ENCODE measurements around the gene EPHB2. TPM values are rescaled to one million over a fixed set of nuclear protein-coding genes. Genes with fewer than 3 reads are reported as not detected.

The EPHB2 gene
- total RNA-seq, 1 donor from 2014 or later = 14.6 TPM

- DNase-seq (ENCODE audit: low spot score) = no peak
Measured at GRCh38 chr1:22857661-22858060, 147.0 kb downstream of the EPHB2 start.

GRCh38 chr1:22860414-22860800 is 149.8 kb downstream of the EPHB2 start:
- no peak for DNase-seq (ENCODE audit: low spot score)

- no peak for DNase-seq (ENCODE audit: low spot score)
Measured at GRCh38 chr1:22860883-22861385, 150.3 kb downstream of the EPHB2 start.

- DNase-seq (ENCODE audit: low spot score) = no peak
Measured at GRCh38 chr1:22861764-22862440, 151.3 kb downstream of the EPHB2 start.

- DNase-seq (ENCODE audit: low spot score) = no peak
Measured at GRCh38 chr1:22862752-22863151, 152.1 kb downstream of the EPHB2 start.

GRCh38 chr1:22863766-22864165 is 153.1 kb downstream of the EPHB2 start:
- DNase-seq (ENCODE audit: low spot score) = no peak

- no peak for DNase-seq (ENCODE audit: low spot score)
Measured at GRCh38 chr1:22864886-22865285, 154.2 kb downstream of the EPHB2 start.

GRCh38 chr1:22865736-22866135 is 155.1 kb downstream of the EPHB2 start:
- DNase-seq (ENCODE audit: low spot score) = no peak

- DNase-seq (ENCODE audit: low spot score) = no peak
Measured at GRCh38 chr1:22866868-22867267, 156.2 kb downstream of the EPHB2 start.

- DNase-seq (ENCODE audit: low spot score) = no peak
Measured at GRCh38 chr1:22868331-22868730, 157.7 kb downstream of the EPHB2 start.

- DNase-seq (ENCODE audit: low spot score) = no peak
Measured at GRCh38 chr1:22869325-22869724, 158.7 kb downstream of the EPHB2 start.

- DNase-seq (ENCODE audit: low spot score) = no peak
Measured at GRCh38 chr1:22870201-22870871, 159.7 kb downstream of the EPHB2 start.

GRCh38 chr1:22872981-22873664 is 162.5 kb downstream of the EPHB2 start:
- DNase-seq (ENCODE audit: low spot score) = peak; percentile 64

GRCh38 chr1:22874785-22875184 is 164.1 kb downstream of the EPHB2 start:
- DNase-seq (ENCODE audit: low spot score) = no peak

GRCh38 chr1:22875241-22875640 is 164.6 kb downstream of the EPHB2 start:
- no peak for DNase-seq (ENCODE audit: low spot score)

GRCh38 chr1:22875841-22876240 is 165.2 kb downstream of the EPHB2 start:
- DNase-seq (ENCODE audit: low spot score) = no peak

- DNase-seq (ENCODE audit: low spot score) = no peak
Measured at GRCh38 chr1:22876359-22877111, 165.9 kb downstream of the EPHB2 start.

- no peak for DNase-seq (ENCODE audit: low spot score)
Measured at GRCh38 chr1:22877112-22877915, 166.7 kb downstream of the EPHB2 start.

- DNase-seq (ENCODE audit: low spot score) = no peak
Measured at GRCh38 chr1:22877980-22878379, 167.3 kb downstream of the EPHB2 start.

GRCh38 chr1:22878626-22879025 is 168.0 kb downstream of the EPHB2 start:
- DNase-seq (ENCODE audit: low spot score) = peak; percentile 61

- no peak for DNase-seq (ENCODE audit: low spot score)
Measured at GRCh38 chr1:22879445-22879844, 168.8 kb downstream of the EPHB2 start.

All from ureter (tissue), 1 donor.